GM18502 (cell line): ENCODE results near the gene SLC25A25.
A peak's percentile ranks its signal among the peaks of the same experiment; 100 is the strongest.
"Not testable (repeated sequence)": the region's sequence is repeated elsewhere in the genome, so short reads cannot be mapped to it uniquely, and the experiment has no call there.

ENCODE experiments used
- ATAC-seq: cut with Tn5 transposase; IDR thresholded peaks from one replicate; pipeline ENCODE4 v1.9.1; 2021; ENCODE audit warnings: mild to moderate bottlenecking; ENCODE audit not compliant: unreplicated experiment, poor library complexity

SLC25A25 gene

DNA sequence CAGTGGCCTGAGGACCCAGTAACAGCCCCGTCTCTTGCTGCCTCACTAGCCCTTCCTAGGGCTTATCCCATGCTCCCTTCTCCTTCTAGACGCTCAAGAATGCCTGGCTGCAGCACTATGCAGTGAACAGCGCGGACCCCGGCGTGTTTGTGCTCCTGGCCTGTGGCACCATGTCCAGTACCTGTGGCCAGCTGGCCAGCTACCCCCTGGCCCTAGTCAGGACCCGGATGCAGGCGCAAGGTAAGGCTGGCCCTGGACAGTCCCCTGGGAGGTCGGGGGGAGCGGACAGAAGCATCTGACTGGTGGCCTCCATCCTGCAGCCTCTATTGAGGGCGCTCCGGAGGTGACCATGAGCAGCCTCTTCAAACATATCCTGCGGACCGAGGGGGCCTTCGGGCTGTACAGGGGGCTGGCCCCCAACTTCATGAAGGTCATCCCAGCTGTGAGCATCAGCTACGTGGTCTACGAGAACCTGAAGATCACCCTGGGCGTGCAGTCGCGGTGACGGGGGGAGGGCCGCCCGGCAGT is 39.0 kb downstream of the SLC25A25 start:
- ATAC-seq, result no peak

- ATAC-seq, result no peak
These were observed 39.6 kb downstream of the SLC25A25 start for GRCh38 chr9:128107468-128108268.

DNA sequence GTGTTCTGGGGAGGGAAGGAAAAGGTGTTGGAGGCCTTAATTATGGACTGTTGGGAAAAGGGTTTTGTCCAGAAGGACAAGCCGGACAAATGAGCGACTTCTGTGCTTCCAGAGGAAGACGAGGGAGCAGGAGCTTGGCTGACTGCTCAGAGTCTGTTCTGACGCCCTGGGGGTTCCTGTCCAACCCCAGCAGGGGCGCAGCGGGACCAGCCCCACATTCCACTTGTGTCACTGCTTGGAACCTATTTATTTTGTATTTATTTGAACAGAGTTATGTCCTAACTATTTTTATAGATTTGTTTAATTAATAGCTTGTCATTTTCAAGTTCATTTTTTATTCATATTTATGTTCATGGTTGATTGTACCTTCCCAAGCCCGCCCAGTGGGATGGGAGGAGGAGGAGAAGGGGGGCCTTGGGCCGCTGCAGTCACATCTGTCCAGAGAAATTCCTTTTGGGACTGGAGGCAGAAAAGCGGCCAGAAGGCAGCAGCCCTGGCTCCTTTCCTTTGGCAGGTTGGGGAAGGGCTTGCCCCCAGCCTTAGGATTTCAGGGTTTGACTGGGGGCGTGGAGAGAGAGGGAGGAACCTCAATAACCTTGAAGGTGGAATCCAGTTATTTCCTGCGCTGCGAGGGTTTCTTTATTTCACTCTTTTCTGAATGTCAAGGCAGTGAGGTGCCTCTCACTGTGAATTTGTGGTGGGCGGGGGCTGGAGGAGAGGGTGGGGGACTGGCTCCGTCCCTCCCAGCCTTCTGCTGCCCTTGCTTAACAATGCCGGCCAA is 40.4 kb downstream of the SLC25A25 start:
- ATAC-seq, result no peak

GRCh38 chr9:128109050-128109709 is 41.1 kb downstream of the SLC25A25 start:
- ATAC-seq, result no peak

DNA sequence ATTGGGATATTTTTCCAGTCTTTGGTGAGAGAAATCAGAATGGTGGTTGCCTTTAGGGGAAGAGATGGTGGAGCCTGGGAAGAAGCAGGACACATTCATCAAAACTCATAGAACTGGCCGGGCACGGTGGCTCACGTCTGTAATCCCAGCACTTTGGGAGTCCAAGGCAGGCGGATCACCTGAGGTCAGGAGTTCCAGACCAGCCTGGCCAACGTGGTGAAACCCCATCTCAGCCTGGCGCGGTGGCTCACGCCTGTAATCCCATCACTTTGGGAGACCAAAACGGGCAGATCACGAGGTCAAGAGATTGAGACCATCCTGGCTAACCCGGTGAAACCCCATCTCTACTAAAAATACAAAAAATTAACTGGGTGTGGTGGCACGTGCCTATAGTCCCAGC is 43.7 kb downstream of the SLC25A25 start:
- not testable (repeated sequence) for ATAC-seq

GRCh38 chr9:128113526-128114325 is 45.7 kb downstream of the SLC25A25 start:
- ATAC-seq, result no peak

DNA sequence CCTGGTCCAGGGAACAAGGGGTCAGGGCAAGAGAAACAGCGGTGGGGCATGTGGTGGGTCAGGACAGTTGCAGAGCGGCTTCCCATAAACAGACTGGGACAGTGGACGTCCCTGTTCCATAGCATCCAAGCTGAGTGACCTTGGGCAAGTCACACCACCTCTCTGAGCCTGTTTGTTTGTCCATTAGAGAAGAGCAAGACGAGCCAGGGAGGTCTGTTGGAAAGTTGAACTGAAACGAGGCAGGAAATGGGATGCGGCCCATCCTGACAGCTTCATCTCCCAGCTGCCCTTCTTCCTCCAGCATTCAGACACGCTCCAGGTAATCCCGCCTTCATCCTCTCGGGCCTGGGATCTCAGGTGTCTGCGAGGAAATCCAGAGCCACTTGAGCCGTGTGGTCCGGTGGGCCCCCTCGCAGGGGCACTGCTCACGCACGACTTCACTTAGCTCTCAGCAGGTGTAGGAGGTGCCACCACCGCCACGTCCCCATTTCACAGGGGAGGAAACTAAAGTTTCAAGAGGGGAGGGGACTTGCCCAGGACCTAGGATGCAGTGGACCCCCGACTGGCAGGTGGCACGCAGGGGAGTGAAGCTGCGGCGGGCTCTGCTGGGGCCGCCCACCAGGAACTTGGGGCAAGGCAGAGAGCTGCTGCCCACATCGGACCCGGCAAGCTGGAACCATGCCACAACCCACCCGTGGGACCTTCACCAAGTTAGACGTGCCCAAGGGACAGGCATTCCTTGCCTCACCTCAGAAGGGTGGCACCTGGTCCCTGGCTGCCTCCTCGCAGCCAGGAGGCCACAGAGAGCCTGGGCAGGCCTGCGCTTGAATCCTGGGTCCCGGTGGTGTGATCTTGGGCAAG is 46.5 kb downstream of the SLC25A25 start:
- no peak for ATAC-seq

- peak; percentile 49 for ATAC-seq
These were observed 47.4 kb downstream of the SLC25A25 start for GRCh38 chr9:128115187-128116103.

- ATAC-seq, result no peak
These were observed 48.4 kb downstream of the SLC25A25 start for GRCh38 chr9:128116104-128117083.

DNA sequence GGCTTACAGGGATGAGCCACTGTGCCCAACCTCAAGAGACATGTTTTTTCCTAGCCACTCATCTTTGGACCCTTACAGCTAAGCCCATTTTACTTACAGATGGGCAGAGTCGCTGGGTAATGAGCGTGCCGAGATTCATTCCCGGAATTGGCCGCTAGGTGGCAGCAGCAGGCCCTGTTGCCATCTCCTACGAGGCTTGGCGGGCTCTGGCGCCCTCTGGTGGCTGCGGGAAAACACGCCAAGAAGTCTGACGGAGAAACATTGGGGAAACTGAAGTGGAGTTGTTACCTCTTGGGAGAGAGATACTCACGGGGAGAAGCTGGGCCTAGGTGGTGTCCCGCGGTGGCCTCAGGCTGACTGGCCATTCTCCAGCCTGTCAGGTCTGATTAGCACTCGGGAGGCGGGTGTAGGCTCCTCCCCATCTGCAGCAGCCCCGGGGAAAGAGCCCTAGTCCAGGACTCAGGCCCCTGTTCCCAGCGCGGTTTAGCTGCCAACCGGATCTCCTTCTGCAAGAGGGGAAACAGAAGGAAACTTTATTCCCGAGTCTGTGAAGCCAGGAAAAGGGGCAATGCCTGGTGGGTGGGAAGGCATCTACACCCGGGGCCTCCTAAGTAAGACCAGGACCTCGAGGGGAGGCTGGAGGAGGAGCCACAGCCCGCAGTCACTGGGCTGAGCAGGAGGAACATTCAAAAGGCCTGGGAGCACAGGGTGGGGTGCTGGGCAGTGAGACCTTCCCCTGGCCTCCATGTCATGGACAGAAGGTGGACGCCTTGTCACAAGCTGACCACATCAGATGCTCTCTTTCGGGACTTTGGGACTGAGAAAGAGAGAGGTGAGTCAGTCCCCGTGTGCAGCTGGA is 49.8 kb downstream of the SLC25A25 start:
- no peak for ATAC-seq

GRCh38 chr9:128118472-128118857 is 50.4 kb downstream of the SLC25A25 start:
- no peak for ATAC-seq

- ATAC-seq, result no peak
These were observed 51.1 kb downstream of the SLC25A25 start for GRCh38 chr9:128118971-128119665.

GRCh38 chr9:128120061-128120740 is 52.2 kb downstream of the SLC25A25 start:
- no peak for ATAC-seq

- ATAC-seq, result no peak
These were observed 52.9 kb downstream of the SLC25A25 start for GRCh38 chr9:128120741-128121465.
